ENCODE measurements around the gene PPP1CA.

The PPP1CA gene

DNA sequence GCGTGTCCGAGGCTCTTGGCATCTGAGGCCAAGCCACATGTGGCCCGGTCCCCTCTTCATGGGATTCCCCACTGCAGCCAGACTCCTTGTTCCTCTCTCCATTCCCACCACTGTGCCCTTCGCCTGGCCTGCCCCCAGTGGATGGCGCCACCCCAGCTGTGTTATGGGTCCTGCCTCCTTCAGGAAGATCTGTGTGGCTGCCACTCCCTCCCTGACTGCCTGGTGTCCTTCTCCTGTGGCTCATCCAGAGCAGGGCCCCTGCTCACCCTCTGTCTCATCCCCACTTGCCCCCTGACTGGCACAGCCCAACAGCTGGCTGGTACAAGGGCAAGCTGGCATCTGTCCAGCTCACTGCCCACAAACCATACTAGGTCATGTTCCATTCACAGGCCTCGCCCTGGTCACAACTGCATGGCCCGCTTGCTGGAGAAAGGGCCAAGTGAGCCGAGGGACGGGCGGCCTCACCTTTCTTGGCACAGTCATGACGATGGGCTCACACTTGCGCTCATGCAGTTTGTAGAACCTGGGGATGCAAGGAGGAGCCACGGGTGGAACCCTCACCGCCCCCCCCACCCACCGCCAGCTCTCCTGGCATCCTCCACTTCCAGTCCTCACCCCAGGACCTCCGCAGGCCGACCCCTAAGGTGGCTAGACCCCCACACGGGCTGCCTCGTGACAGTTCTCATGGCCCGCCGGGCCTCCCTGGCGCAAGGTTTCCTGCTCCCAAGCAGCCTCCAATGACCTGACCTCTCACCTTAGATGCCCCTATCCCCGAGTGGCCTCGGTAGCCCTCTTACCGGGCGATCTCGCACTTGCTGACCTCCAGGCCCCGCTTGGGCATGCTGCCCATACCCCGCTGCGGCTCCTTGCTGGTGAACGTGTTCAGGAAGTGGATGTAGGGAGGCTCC, 37.9 kb upstream of the PPP1CA start:
- H3K27me3 ChIP-seq (ENCODE audit: control insufficient read depth in 1 of 2, insufficient read depth in 2 of 2, low read length in 2 of 2), result no peaks in the 10 kb centered on the region
- peaks cover 20% of the 10 kb centered on the region for H3K4me1 ChIP-seq (ENCODE audit: insufficient read depth, low read length)
- H3K27ac ChIP-seq (ENCODE audit: low read depth, low read length), result no peak overlapping the region
- H3K4me3 ChIP-seq (ENCODE audit: low read depth in 1 of 2, low read length in 2 of 2), result no peak overlapping the region
- H3K9me3 ChIP-seq (ENCODE audit: low read length), result no peaks in the 10 kb centered on the region
- H3K36me3 ChIP-seq (ENCODE audit: insufficient read depth, low read length), result peaks cover 11% of the 10 kb centered on the region
- no peak overlapping the region for H3K9ac ChIP-seq (ENCODE audit: low read length)

DNA sequence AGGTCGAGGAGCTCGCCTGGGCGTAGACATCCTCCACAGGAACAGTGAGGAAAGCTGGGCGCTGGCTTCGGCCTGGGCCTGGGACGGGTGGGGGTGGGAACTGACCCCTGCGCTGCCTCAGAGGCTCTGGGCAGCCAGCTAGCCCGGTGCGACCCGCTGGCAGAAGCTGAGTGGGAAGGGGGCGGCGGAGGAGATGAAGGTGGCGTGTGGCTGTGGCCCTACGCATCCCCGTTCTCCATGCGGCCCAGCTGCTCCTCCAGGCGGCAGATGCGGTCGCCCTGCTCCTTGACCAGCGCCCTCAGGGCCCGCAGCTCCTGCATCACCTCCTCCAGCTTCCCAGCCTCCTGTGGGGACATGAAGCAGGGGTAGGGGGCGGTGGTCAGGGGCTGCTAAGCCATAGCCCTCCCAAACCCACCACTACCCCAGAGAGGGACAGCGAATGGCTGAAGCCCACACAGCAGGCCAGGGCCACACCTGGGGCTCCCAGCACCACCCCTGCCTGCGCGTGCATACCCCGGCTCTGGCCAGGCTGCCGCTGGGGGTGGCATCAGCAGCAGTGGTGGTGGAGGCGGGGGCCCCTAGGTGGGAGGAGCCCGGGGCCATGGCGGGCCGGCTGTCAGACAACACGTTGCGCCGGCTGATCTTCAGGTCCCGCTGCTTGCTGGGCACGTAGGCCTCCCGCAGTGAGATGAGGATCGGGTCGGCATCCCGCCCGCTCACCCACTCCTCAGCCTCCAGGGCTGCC, 36.7 kb upstream of the PPP1CA start:
- H3K4me3 ChIP-seq (ENCODE audit: low read depth in 1 of 2, low read length in 2 of 2), result no peak overlapping the region
- H3K9ac ChIP-seq (ENCODE audit: low read length), result no peak overlapping the region
- no peaks in the 10 kb centered on the region for H3K9me3 ChIP-seq (ENCODE audit: low read length)
- H3K27ac ChIP-seq (ENCODE audit: low read depth, low read length), result no peak overlapping the region
- H3K36me3 ChIP-seq (ENCODE audit: insufficient read depth, low read length), result peaks cover 24% of the 10 kb centered on the region
- no peaks in the 10 kb centered on the region for H3K27me3 ChIP-seq (ENCODE audit: control insufficient read depth in 1 of 2, insufficient read depth in 2 of 2, low read length in 2 of 2)
- H3K4me1 ChIP-seq (ENCODE audit: insufficient read depth, low read length), result peaks cover 15% of the 10 kb centered on the region

DNA sequence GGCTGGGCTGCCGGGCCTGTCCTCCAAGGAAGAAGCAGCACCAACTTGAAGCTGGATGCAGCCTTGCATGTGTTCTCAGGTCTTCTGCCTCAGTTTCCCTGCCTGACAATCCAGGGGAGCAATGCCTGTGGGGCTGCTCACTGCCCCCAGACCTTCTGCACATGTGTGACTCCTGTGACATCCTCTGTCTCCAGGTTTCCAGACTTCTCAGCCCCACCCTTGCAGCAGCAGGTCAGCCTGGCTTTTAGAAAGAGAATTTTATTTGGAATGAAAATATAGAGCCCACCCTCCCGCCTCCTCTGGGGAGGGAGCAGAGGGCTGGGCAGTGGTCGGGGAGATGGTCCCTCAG, 36.1 kb upstream of the PPP1CA start:
- Histone ChIP-seq H3K4me3 (ENCODE audit: low read depth in 1 of 2, low read length in 2 of 2) (no peak overlapping the region), H3K36me3 (ENCODE audit: insufficient read depth, low read length) (peaks cover 29% of the 10 kb centered on the region), H3K27me3 (ENCODE audit: control insufficient read depth in 1 of 2, insufficient read depth in 2 of 2, low read length in 2 of 2) (no peaks in the 10 kb centered on the region), H3K27ac (ENCODE audit: low read depth, low read length) (no peak overlapping the region), H3K9ac (ENCODE audit: low read length) (no peak overlapping the region), H3K4me1 (ENCODE audit: insufficient read depth, low read length) (peaks cover 13% of the 10 kb centered on the region), H3K9me3 (ENCODE audit: low read length) (no peaks in the 10 kb centered on the region)

DNA sequence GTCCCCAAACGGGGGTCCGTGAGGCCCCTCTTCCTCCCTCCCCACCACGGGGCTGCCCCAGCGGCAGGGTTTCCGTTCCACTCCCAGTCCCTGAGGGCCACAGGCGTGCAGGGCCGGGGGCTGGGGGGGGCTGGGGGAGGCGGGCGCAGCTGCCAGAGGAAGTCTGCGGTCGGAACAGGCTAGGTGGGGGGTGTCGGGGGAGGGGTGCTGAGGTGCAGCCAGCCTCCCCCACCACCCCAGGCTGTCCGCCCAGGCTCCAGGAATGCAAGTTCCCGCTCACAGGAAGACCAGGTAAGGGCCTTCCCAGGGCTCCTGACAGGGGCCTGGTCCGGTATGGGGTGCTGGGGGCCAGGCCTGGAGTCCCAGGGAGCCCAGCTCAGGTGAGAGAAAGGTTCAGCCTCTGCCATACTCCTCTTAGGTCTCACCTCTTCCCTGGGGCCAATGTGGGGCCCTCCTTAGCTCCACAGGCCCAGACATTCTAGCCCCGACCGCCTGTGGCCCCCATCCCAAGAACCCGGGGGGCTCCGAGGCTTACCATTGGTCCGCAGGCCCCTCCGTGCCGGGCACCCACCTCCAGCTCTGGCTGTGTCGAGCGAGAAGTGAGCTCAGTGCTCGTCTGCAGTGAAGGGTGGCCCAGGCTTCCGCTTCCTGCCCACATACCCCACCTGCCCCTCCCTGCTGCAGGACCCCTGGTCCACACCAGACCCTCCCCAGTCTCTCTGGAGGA, 35.6 kb upstream of the PPP1CA start, which contains the start of gene PTPRCAP:
PTPRCAP (minus strand) TSS at position 601 of the 727 bp plus-strand sequence; CDS start at position 538, 63 bp downstream.
- Histone ChIP-seq H3K36me3 (ENCODE audit: insufficient read depth, low read length) (peaks cover 35% of the 10 kb centered on the region), H3K4me1 (ENCODE audit: insufficient read depth, low read length) (peaks cover 8% of the 10 kb centered on the region), H3K4me3 (ENCODE audit: low read depth in 1 of 2, low read length in 2 of 2) (no peak within 1 kb of the TSS)

DNA sequence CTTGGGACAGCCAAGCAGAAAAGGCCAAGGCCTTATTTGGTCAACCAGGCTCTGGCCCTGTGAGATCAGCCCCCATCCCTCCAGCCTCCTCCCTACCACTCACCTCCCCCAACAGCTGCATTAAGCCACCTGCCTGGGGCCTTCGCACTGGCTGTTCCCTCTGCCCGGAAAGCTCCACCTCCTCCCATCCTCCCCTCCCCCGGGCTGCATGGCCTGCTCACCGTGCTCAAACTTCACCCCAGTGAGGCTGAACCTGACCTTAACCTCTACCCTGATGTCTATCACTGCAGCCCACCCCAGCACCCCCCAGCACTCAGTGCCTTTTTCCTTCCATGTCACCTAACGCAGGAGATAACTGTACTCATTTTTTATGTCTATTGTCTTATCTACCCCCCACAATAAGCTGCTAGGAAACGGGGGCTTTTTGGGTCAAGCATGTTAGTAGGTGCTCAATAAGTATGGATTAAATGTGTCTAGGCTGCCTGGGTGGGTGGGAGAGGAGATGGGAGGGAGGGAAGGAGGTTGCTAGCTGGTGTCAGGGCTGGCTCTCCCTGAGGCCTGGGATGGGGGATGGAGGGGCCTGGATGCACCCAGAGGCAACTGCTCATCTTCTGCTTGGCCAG, 34.9 kb upstream of the PPP1CA start:
- peaks cover 5% of the 10 kb centered on the region for H3K4me1 ChIP-seq (ENCODE audit: insufficient read depth, low read length)
- H3K36me3 ChIP-seq (ENCODE audit: insufficient read depth, low read length), result peaks cover 41% of the 10 kb centered on the region
- H3K27ac ChIP-seq (ENCODE audit: low read depth, low read length), result no peak overlapping the region
- H3K27me3 ChIP-seq (ENCODE audit: control insufficient read depth in 1 of 2, insufficient read depth in 2 of 2, low read length in 2 of 2), result no peaks in the 10 kb centered on the region
- H3K9ac ChIP-seq (ENCODE audit: low read length), result no peak overlapping the region
- H3K4me3 ChIP-seq (ENCODE audit: low read depth in 1 of 2, low read length in 2 of 2), result no peak overlapping the region
- H3K9me3 ChIP-seq (ENCODE audit: low read length), result no peaks in the 10 kb centered on the region

More for the DNA sequence above, 35.6 kb upstream of the PPP1CA start, which contains the start of gene PTPRCAP:
- H3K9ac ChIP-seq (ENCODE audit: low read length), result no peak within 1 kb of the TSS
- H3K27me3 ChIP-seq (ENCODE audit: control insufficient read depth in 1 of 2, insufficient read depth in 2 of 2, low read length in 2 of 2), result no peaks in the 10 kb centered on the region
- no peaks in the 10 kb centered on the region for H3K9me3 ChIP-seq (ENCODE audit: low read length)
- no peak within 1 kb of the TSS for H3K27ac ChIP-seq (ENCODE audit: low read depth, low read length)

DNA sequence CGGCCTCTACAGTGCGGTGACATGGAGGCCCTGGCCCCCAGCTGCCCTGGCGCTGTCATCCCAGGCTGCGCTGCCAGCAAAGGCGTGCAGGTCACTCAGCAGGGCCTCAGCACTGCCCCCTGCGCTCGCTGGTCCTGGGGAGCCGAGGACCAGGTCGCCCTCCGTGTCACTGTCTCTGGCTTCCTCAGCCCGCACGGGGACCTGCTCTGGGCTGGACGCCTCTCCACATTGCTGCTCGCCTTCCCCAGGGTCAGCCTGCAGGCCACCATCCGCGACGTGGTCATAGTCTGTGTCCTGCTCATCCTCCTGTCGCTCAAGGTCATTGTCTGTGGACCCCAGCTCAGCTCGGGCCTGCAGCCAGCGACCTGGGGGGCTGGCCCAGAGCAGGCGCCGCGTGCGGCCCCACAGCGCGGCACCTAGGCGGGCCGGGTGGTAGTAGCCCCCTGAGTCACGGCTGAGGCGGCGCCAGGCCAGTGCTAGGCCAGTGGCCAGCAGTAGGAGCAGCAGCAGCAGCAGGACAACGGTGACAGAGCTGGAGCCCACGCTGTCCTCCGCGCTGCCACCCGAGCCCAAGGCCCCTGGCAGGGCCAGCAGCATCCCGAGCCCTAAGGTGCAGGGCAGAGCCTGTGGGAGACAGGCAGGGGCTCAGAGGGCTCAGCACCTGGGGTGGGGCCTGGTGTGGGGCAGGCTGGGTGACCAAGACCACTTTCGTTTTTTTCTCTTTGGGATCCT, 34.2 kb upstream of the PPP1CA start:
- no peaks in the 10 kb centered on the region for H3K9me3 ChIP-seq (ENCODE audit: low read length)
- H3K36me3 ChIP-seq (ENCODE audit: insufficient read depth, low read length), result peaks cover 41% of the 10 kb centered on the region
- no peaks in the 10 kb centered on the region for H3K27me3 ChIP-seq (ENCODE audit: control insufficient read depth in 1 of 2, insufficient read depth in 2 of 2, low read length in 2 of 2)
- no peak overlapping the region for H3K4me3 ChIP-seq (ENCODE audit: low read depth in 1 of 2, low read length in 2 of 2)
- H3K4me1 ChIP-seq (ENCODE audit: insufficient read depth, low read length), result peaks cover 5% of the 10 kb centered on the region
- H3K9ac ChIP-seq (ENCODE audit: low read length), result no peak overlapping the region
- H3K27ac ChIP-seq (ENCODE audit: low read depth, low read length), result no peak overlapping the region

DNA sequence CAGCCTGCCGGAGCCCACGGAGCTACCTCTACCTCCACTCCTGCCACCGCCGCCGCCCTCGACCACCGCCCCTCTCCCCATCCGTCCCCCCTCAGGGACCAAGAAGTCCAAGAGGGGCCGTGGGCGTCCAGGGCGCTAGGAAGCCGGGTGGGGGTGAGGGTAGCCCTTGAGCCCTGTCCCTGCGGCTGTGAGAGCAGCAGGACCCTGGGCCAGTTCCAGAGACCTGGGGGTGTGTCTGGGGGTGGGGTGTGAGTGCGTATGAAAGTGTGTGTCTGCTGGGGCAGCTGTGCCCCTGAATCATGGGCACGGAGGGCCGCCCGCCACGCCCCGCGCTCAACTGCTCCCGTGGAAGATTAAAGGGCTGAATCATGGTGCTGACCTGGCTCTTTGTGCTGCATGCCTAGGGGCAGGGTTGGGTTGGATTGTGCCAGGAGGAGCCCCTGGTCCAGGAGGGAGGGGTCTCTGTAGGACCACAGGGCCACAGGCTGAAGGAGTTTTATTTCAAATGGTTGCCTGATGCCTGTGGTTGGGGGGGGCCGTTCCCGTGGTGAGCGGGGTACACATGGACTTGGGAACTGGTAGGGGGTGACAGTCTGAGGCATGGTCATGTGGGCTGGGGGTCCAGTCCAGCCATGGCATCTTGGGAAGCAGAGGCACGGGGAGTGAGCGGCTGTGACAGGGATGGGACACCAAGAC, 33.5 kb upstream of the PPP1CA start:
- Histone ChIP-seq H3K27me3 (ENCODE audit: control insufficient read depth in 1 of 2, insufficient read depth in 2 of 2, low read length in 2 of 2) (no peaks in the 10 kb centered on the region), H3K9ac (ENCODE audit: low read length) (no peak overlapping the region), H3K4me1 (ENCODE audit: insufficient read depth, low read length) (peaks cover 5% of the 10 kb centered on the region), H3K36me3 (ENCODE audit: insufficient read depth, low read length) (peaks cover 41% of the 10 kb centered on the region), H3K9me3 (ENCODE audit: low read length) (no peaks in the 10 kb centered on the region), H3K4me3 (ENCODE audit: low read depth in 1 of 2, low read length in 2 of 2) (no peak overlapping the region), H3K27ac (ENCODE audit: low read depth, low read length) (no peak overlapping the region)

DNA sequence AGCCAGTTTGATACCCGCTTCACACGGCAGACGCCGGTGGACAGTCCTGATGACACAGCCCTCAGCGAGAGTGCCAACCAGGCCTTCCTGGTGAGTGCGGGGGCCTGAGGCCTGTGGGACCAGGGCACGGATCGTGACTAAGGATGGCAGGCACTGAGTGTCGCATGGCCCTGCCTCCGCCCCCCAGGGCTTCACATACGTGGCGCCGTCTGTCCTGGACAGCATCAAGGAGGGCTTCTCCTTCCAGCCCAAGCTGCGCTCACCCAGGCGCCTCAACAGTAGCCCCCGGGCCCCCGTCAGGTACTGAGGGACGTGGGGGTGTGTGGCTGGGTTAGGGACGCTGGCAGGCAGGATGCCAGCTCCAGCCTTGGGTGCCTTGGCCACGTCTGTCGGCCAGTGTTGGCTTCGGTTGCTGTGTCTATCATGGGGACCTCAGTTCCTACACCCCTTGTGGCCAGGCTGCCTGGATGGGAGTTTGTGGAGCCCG, 32.8 kb upstream of the PPP1CA start:
- Histone ChIP-seq H3K4me3 (ENCODE audit: low read depth in 1 of 2, low read length in 2 of 2) (no peak overlapping the region), H3K27ac (ENCODE audit: low read depth, low read length) (no peak overlapping the region), H3K9me3 (ENCODE audit: low read length) (no peaks in the 10 kb centered on the region), H3K36me3 (ENCODE audit: insufficient read depth, low read length) (peaks cover 43% of the 10 kb centered on the region), H3K4me1 (ENCODE audit: insufficient read depth, low read length) (peaks cover 4% of the 10 kb centered on the region), H3K27me3 (ENCODE audit: control insufficient read depth in 1 of 2, insufficient read depth in 2 of 2, low read length in 2 of 2) (no peaks in the 10 kb centered on the region), H3K9ac (ENCODE audit: low read length) (no peak overlapping the region)

DNA sequence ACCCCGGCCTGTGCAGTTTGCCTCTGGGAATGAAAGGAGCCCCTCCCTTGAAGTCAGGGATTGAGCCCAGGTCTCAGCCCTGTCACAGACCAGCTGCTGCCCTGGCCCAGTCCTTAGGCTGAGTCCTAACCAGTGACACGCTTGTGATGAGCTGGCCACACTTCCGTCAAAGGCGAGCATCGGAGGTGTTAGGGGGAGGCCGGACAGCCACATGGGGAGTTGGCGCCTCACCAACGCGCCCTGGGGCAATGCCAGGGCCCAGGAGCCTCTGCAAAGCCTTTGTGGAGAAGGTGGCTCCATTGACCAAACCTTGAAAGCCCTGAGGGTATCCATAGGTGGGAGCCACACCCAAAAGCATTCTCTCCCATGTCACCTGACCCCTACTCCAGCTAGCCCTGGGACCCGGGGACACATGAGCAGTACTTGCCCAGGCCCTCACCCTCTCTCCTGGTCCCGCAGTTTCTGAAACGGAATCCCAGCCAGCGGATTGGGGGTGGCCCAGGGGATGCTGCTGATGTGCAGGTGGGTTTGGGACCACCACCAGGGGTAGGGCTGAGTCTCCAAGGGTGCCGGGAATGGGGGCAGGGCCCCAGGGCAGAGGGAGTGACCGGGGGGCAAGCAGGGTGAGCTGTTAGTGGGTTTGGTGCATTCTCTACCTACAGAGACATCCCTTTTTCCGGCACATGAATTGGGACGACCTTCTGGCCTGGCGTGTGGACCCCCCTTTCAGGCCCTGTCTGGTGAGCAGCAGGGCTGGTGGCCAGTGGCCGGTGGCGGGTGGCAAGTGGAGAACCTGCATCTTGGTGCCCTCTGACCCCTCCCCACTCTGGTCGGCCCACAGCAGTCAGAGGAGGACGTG, 32.1 kb upstream of the PPP1CA start:
- Histone ChIP-seq H3K36me3 (ENCODE audit: insufficient read depth, low read length) (peaks cover 45% of the 10 kb centered on the region), H3K27ac (ENCODE audit: low read depth, low read length) (no peak overlapping the region), H3K9me3 (ENCODE audit: low read length) (no peaks in the 10 kb centered on the region), H3K4me1 (ENCODE audit: insufficient read depth, low read length) (peaks cover 9% of the 10 kb centered on the region), H3K27me3 (ENCODE audit: control insufficient read depth in 1 of 2, insufficient read depth in 2 of 2, low read length in 2 of 2) (no peaks in the 10 kb centered on the region), H3K4me3 (ENCODE audit: low read depth in 1 of 2, low read length in 2 of 2) (no peak overlapping the region), H3K9ac (ENCODE audit: low read length) (no peak overlapping the region)

Measured in muscle layer of colon (tissue), 2 donors.